HS-5 (cell line): ENCODE data around the gene ATP2B3.

Experiments
- DNase-seq: peaks from one replicate; pipeline ENCODE4 v3.0.0-alpha.2; 2012; ENCODE audit warnings: low read depth

Gene ATP2B3

DNA sequence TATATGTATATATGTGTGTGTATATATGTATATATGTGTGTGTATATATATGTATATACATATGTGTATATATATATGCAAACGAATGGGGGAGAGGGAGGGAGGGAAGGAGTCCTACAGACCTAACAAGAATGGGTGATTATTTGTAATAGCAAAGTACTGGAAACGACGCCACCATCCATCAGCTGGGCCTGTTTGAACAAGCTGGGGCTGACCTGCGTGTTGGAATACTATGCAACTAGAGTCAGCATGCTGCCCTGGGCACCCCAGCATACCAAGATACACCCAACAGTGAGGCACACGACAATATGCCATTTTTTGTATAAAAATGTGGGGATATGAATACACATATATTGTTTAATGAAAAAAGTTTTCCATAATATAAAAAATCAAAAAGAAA is 103.1 kb downstream of the ATP2B3 start:
- DNase-seq = no peak

DNA sequence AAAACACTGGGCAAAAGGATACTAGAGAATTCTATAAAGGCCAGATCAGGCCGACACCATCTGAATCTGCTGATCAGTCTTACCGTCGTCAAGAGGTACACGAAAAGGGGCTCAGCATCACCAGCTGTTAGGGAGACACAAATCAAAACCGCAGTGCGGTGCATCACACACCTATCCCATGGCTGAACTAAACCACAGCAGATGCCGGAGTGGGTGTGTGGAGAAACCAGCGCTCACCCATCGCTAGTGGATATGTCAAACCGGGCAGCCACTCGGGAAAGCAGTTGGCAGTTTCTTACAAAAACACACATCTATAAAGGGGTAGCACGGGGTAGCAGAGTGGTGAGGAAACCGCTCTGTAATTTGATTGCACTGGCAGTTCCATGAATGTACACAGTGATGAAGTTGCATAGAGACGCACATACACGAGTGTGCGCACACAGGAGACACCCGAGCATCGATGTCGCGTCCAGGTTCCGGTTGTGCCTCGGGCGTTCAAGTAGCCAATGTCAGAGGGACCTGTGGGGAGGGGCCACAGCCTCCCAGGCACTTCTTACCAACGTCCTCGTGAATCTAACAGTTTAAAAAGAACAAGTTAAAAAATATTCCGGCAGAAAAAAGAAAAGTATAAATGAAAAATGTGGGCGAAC is 104.6 kb downstream of the ATP2B3 start:
- no peak for DNase-seq

DNA sequence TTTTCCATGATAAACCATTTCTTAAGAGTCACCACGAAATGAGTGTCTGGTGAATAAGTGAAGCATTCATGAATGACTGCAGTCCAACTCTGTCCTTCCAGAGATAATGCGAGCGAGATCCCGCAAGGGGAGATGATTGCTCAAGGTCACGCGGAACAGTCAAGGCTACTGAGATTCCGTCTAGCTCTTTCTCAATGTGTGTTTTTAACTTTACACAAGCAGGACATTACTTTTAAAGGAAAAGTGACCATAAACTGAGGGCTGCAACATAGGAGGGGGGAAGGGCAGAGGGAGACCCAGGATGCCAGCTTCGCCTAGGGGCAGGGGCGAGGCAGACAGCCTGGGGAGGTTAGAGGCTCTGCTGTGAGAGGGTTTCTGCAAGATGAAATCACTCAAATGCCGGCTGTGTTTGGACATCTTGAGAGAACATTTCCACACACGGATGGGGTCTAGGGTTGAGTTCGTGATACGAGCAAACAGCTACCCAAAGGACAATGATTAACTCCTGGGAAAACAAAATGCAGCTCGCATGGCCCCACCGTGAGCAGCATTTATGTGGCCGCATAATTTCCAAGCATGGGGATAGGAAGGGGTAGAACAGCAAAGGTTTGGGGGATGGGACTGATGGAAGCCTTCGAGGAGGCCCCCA is 105.3 kb downstream of the ATP2B3 start:
- DNase-seq = no peak

DNA sequence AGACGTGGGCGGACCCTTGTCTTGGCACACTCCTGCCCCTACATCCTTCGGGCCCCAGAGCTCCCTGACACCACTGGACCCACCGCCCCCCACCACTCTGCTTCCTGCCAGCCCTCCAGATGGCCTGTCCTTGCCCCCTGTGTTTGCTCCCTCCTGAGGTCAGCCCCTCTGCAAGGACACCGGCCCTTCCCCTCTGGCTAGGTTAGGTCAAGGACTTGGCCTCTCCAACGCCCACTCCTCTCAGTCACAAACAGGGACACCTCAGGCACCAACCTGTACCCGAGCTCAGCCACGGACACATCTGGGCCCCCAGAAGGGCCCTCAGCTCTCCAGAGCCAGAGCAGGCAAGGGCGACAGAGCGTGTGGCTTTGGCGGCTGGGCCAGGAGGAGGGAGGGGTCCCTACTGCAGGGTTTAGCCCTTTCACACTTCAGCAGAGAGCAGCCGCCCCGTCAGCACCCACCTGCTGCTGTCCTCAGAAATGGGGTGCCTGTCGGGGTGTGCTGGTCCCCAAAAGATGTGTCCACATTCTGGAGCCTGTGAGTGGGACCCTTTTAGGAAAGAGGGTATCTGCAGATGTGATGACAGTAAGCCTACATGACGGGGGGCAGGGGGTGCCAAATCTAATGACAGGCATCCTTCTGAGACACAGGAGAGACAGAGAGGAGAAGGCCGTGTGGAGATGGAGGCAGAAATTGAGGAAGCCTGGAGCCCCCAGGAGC is 106.0 kb downstream of the ATP2B3 start:
- no peak for DNase-seq

DNA sequence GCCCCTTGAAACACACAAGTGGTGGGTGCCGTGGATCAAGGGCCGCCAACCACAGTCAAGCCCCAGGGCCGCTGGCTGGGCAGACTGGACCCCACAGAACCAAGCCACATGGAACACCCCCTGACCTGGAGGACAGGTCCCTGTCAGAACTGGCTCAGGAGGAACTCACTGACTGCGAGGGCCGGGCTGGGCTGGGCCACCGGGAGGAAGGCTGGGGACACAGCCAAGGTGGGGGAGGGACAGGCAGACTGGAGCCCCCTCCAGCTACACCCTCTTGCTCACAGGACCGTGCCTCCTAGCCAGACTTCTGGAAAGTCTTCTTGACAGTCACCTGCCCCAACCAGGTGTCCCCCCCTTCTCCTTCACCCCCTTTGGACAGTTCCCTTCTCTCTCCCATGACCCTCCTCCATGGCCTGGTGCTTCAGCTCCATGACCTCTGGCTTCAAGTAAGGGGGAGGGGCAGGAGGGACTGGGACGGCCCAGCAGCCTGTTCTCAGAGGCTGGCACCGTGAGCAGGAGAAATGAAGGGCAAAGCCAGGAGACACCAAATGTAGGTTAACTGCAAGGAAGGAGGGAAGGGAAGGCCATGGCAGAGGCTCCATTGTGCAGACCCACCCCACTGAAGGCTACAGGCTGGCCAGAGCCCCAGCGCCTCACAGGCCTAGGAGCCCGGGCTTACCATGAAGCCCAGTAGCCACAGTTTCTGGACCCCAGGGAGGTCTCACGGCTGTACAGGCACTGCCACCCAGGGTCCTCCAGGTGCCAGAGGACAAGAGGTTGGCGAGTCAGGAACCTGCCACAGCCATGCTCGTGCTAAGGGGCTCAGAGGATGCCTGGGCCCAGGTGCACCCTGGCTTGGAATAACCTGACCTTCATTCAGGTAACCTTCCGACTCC is 107.0 kb downstream of the ATP2B3 start:
- no peak for DNase-seq

DNA sequence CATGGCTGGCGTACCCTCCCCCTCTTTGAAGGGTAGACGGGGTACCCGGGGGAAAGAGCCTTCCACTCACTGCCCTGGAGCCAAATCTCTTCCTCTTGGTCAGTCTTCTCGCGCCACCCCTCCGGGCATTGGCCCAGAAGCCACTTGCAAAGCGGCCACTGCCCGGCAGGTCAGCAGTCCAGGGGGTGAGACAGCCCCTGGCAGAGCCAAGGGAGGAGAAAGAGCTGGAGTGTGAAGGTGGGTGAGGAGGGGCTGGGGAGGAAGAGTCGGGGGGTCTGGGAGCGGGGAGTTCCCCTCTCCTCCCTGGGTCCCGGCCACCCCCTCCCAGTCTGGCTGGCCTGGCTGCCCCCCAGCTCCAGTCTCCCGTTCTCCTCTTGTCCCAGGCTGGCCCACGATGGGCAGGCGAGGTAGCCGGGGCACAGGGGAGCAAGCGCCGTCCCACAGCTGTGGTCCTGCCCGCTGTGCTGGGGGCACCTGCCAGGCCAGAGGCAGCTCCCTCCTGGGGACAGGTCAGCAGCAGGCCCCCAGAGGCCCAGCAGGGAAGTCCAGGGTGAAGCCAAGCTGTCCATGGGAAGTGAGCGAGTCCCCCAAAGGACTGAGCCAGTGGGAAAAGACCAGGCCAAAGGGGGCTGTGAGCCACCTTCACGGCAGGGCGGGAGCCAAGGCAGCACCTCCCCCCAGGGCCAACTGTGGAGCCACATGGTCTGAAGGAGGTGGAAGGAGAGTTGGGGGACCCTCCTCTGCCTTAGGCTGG is 108.0 kb downstream of the ATP2B3 start:
- no peak for DNase-seq

DNA sequence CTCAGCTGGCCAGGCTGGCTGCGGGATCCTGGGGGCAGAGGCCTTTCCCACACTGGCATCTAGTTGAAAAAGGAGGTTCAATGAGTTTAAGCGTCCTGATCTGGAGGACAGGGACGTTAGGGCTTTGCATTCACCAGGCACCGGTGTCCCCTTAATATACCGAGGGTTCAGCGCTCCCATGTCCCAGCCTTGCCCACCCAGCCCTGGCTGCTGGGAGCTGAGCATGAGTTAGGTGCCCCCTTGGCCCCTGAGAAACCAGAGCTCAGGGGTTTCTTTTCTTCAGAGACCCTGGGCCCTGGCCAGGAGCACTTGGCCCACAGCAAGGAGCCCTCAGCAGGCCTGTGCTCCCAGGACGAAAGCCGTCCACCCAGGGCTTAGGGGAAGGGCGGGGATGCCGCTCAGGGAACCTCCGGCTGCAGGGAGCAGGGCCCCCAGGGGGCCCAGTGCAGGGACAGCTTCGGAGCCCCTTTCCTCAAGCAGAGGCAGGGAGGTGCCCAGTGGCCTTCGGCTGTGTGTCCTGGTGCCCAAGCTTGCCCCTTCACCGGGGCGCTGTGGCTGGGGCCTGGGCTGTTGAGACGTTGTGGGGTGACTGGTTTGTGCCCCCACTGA is 108.7 kb downstream of the ATP2B3 start:
- no peak for DNase-seq

DNA sequence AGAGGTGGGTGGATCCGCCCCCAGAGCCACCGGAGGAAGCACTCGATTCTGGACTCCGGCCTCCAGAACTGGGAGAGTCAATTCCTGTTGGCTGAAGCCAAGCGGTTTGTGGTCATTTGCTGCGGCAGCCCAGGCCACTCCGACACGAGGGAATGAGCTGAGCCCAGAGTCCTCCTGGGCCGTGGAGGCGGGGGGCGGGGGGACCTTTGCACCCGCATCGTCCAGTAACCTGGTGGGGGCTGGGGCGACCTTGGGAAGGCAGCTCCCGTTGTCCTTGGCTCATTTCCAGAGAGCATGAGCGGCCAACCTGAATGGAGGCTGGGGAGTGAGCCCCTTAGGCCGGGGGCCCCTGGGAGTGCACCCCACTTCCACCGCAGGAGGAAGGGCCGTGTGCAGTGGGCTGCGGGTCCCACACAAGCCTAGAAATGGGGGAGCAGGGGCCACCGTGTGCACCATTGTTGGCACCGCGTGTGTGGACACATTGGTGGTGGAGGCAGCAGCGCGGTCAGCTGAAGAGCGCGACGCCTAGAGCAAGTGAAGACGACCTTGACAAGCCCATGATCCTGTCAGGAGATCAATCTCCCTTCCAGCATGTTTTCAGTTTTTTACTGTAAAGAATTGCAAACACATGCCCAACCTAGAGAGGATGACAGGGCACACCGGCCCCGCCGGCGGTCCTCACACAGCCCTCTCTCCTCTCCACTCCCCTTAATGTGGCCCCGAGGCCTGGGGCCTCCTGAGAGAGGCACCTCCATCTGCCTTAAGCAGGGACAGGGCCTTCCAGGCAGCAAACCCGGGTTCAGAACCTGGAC is 109.6 kb downstream of the ATP2B3 start:
- DNase-seq = no peak

DNA sequence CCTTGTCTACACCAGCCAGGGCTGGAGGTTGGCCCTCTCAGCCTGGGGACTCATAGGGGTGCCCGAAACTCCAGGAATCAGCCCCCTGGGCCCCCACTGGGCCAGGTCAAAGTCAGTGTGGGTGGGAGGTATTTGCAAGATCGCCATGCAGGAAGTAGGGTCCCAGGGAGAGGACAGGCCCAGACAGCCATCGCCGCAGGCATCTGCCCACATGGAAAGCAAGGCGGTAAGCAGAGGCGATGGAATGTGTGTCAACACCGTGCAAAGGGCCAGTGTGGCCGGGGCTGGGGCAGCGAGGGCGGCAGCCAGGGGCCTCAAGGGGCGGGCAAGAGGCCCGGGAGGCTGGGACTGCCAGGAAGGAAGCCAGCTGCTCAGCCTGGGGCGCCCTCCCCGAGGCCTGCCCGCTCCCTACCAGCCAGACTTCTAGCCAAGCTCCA is 110.3 kb downstream of the ATP2B3 start:
- no peak for DNase-seq

DNA sequence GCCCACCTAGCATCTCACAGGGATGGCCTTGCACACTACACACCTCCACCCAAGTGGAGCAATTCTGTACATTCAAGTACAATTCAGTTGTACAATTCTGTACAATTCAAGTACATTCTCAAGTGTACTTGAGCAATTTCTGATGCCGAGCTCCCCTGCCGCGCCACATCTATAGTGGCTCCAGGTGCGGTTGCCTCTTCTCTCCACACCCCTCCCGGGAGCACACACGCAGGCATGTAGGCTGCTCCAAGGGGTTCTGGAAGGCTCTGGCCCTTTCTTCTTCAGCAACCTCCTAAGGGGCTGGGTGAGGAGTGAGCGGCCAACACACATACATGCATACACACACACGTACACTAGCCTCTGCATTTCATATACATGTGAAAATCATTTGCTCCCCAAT is 110.7 kb downstream of the ATP2B3 start:
- no peak for DNase-seq

DNA sequence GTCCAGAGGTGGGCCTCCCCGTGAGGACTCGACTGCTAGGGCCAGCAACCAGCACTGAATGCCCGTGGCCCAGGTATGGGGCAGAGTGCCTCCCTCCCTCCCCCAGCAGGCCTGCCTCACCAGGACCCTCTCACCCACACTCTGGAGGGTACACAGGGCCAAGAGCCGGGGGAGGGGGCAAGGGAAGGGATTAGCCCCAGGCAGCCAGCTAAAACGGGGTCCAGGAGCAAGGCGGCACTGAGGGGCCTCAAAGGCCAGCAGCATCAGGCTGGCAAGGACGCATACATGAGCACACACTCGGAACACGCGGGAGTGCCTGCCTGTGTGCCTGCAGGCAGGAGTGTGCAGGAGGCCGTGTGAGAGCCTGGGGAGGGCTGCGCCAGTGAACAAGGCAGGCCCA is 111.2 kb downstream of the ATP2B3 start:
- no peak for DNase-seq

DNA sequence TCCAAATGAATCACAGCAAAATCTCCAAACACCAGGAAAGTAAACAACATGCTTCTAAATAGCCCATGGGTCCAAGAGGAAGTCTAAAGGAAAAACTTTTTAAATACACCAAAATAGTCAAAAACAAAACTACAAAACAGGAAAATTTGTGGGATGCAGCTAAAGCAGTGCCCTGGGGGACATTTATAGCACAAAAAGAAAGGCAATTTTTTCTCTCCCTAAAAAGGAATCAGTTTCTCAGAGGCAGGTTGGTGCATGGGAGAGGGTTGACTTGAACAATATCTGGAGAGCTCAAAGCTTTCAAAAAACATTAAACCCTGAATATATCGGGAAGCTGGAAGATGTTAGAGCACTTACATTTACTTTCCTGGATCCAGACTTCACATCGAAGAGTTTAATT is 113.9 kb downstream of the ATP2B3 start:
- DNase-seq = no peak

DNA sequence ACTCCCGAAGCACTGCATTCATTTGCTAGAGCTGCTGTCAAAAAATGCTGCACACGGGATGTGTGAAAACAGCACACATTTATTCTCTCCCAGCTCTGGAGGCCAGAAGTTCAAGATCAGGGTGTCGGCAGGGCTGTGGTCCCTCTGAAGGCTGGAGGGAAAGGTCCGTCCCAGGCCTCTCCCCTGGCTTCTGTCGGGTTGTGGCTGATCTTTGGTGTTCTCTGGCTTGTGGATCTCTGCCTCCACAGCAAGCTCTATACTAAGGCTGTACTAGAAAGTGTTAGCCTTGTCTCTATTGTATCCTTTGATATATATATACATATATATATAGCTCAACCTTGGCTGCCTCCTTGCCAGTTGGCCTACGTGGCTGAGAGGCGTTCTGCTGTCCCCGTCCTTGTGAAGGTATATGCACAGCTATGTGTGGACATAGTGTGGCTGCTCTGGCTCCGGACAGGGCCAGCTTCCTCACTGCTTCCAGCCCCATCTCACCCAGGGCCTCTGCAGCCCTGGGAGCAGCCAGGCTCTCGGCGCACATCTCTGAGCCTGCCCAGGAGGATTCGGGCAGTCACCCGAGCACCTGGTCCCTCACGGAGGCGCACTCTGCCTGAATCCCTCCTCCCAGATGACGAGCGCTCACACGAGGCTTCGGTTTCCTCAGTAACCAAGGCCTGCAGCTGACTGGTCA is 114.6 kb downstream of the ATP2B3 start:
- DNase-seq = no peak
